AG04450 (cell line): Measurements from ENCODE around the gene TCERG1. TPM values are rescaled to one million over a fixed set of nuclear protein-coding genes. Genes with fewer than 3 reads are reported as not detected.
A peak's percentile ranks its signal among the peaks of the same experiment; 100 is the strongest.

Source experiments
- CTCF ChIA-PET: fragments of 300-600, 350-600 bp; formaldehyde crosslinking; extraction: SDS; loops from one replicate; lab custom pipeline; 2022; ENCODE audit warnings: antibody characterized with exemption, inconsistent platforms; lab: Charles Lee
- POLR2A ChIA-PET: fragments of 350-600 bp; formaldehyde crosslinking; extraction: SDS; loops from one replicate; lab custom pipeline; 2021; ENCODE audit warnings: antibody characterized with exemption, inconsistent platforms; lab: Yijun Ruan, JAX
- DNase-seq: peaks from one replicate; pipeline ENCODE4 v3.0.0-alpha.2; 2011; ENCODE audit warnings: low read depth, low spot score
- H3K27ac ChIP-seq: one replicate; pipeline ENCODE4 v1.5.1; 2012; ENCODE audit warnings: low read depth, low read length, control low read depth
- H3K27me3 ChIP-seq: one replicate; pipeline ENCODE4 v1.6.0; 2012; ENCODE audit warnings: low read length; ENCODE audit not compliant: control insufficient read depth, insufficient read depth
- H3K4me3 ChIP-seq: 2 replicates; pipeline ENCODE4 v1.5.1; 2011; ENCODE audit warnings: mild to moderate bottlenecking, low read depth, low read length, control low read depth
- H3K9me3 ChIP-seq: 2 replicates; pipeline ENCODE4 v1.5.1; 2012; ENCODE audit warnings: low read length; ENCODE audit not compliant: control insufficient read depth, insufficient read depth
- polyA plus RNA-seq: library from polyadenylated mRNA; depleted of rRNA; stranded (reverse); fragments of >200 nt; gene quantifications from 2 replicates; pipeline ENCODE4 v1.2.3, GENCODE V29; 2011
- TF ChIP-seq, protein P1 (sequence below): IDR thresholded peaks from 2 replicates; pipeline ENCODE4 v1.5.1; 2011; ENCODE audit warnings: low read depth, low read length, control low read depth, inconsistent platforms

The TCERG1 gene
- polyA plus RNA-seq, 1 experiment = 43.1 TPM

DNA sequence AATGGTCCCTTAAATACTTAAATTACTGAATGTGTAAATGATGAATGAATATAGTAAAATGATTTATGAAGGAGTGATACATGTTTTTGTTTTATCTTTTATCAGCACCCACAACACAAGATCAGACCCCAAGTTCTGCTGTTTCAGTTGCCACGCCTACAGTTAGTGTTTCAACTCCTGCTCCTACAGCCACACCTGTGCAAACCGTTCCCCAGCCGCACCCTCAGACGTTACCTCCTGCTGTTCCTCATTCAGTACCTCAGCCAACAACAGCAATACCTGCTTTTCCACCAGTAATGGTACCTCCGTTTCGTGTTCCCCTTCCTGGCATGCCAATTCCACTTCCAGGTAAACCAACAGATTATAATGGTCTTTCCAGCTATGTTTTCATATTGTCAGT is 16.3 kb downstream of the TCERG1 start:
- no peaks in the 10 kb centered on the region for H3K27me3 ChIP-seq
- no peak for DNase-seq
- H3K27ac ChIP-seq = no peak overlapping the region
- POLR2A ChIA-PET = no interaction called here
- CTCF ChIA-PET = interaction anchor here (1.5 kb wide), 1 partner anchor 17 kb away, joined by 6 read pairs; no protein-coding TSS in a partner anchor
- TF ChIP-seq, protein P1, sequence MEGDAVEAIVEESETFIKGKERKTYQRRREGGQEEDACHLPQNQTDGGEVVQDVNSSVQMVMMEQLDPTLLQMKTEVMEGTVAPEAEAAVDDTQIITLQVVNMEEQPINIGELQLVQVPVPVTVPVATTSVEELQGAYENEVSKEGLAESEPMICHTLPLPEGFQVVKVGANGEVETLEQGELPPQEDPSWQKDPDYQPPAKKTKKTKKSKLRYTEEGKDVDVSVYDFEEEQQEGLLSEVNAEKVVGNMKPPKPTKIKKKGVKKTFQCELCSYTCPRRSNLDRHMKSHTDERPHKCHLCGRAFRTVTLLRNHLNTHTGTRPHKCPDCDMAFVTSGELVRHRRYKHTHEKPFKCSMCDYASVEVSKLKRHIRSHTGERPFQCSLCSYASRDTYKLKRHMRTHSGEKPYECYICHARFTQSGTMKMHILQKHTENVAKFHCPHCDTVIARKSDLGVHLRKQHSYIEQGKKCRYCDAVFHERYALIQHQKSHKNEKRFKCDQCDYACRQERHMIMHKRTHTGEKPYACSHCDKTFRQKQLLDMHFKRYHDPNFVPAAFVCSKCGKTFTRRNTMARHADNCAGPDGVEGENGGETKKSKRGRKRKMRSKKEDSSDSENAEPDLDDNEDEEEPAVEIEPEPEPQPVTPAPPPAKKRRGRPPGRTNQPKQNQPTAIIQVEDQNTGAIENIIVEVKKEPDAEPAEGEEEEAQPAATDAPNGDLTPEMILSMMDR = no peak
- no peaks in the 10 kb centered on the region for H3K9me3 ChIP-seq
- H3K4me3 ChIP-seq = no peak overlapping the region

GRCh38 chr5:146466521-146467349 is 19.6 kb downstream of the TCERG1 start:
- TF ChIP-seq, protein P1 = peak; percentile 57
- H3K9me3 ChIP-seq = no peaks in the 10 kb centered on the region
- ChIA-PET POLR2A (no interaction called here), CTCF (interaction anchor here (0.5 to 2.5 kb wide), 20 partner anchors 8 to 1622 kb away, joined by 3 to 14 read pairs (median 4); partner anchors contain the start of gene TCERG1)
- no peak overlapping the region for H3K4me3 ChIP-seq
- no peak for DNase-seq
- no peaks in the 10 kb centered on the region for H3K27me3 ChIP-seq
- no peak overlapping the region for H3K27ac ChIP-seq

DNA sequence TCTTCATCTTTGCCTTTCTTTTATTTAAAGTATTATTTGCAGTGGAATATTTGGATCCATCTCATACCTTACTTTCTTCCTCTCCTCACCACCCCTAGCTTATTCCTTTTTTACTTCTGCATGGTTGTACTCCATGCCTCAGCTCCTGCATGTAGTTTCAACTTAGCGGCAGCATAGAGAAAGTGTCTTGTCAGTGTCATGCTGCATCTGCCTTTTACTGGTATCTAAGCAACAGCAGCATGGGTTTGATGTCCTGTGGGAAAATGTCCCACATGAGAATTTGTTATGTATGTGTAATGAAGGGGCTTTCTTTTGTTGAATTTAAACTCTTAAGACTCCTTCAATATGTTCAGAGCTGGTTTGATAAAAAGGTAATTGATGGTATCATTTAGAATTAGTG is 20.6 kb downstream of the TCERG1 start:
- TF ChIP-seq, protein P1 = no peak
- Histone ChIP-seq H3K27ac (no peak overlapping the region), H3K9me3 (no peaks in the 10 kb centered on the region), H3K4me3 (no peak overlapping the region), H3K27me3 (no peaks in the 10 kb centered on the region)
- no peak for DNase-seq
- ChIA-PET POLR2A (no interaction called here), CTCF (interaction anchor here (0.7 to 2.5 kb wide), 9 partner anchors 10 to 721 kb away, joined by 3 to 14 read pairs (median 4); partner anchors contain the start of gene TCERG1)

- ChIA-PET POLR2A (no interaction called here), CTCF (interaction anchor here (1.1 kb wide), 1 partner anchor 12 kb away, joined by 3 read pairs; no protein-coding TSS in a partner anchor)
Measured at GRCh38 chr5:146474065-146474464, 26.9 kb downstream of the TCERG1 start.

More at GRCh38 chr5:146474065-146474464, 26.9 kb downstream of the TCERG1 start:
- no peaks in the 10 kb centered on the region for H3K27me3 ChIP-seq
- no peak overlapping the region for H3K4me3 ChIP-seq
- no peak overlapping the region for H3K27ac ChIP-seq
- TF ChIP-seq, protein P1 = no peak
- no peaks in the 10 kb centered on the region for H3K9me3 ChIP-seq
- DNase-seq = no peak
